Activated T-cell treated with anti-CD3 and anti-CD28 coated beads, Interleukin-2, amount 50 U/mL, for 4 hours (primary cell): ENCODE data around the gene RAC3. TPM values are rescaled to one million over a fixed set of nuclear protein-coding genes. Genes with fewer than 3 reads are reported as not detected.
A peak's percentile ranks its signal among the peaks of the same experiment; 100 is the strongest.
"Not testable (repeated sequence)": the region's sequence is repeated elsewhere in the genome, so short reads cannot be mapped to it uniquely, and the experiment has no call there.

Experiments used
- ATAC-seq, 2 donors: fragments of 200-7000 bp; cut with Tn5 transposase; one replicate each; pipeline ENCODE4 v1.10.0; 2021
- DNase-seq: peaks from one replicate; pipeline ENCODE4 v3.0.0-alpha.2; 2020
- H3K27me3 Mint-ChIP-seq: one replicate; pipeline ENCODE4 v1.8.0; 2021; ENCODE audit warnings: low read depth, mixed read lengths
- H3K36me3 Mint-ChIP-seq: one replicate; pipeline ENCODE4 v1.8.0; 2022; ENCODE audit warnings: mixed read lengths; ENCODE audit not compliant: insufficient read depth
- H3K4me1 Mint-ChIP-seq: one replicate; pipeline ENCODE4 v1.8.0; 2021; ENCODE audit warnings: low read depth, mixed read lengths
- H3K4me3 Mint-ChIP-seq: one replicate; pipeline ENCODE4 v1.8.0; 2021; ENCODE audit warnings: mild to moderate bottlenecking, moderate library complexity, mixed read lengths
- H3K9me3 Mint-ChIP-seq: one replicate; pipeline ENCODE4 v1.8.0; 2021; ENCODE audit warnings: mixed read lengths
- total RNA-seq, 3 donors: library from RNA; stranded (reverse); gene quantifications; one replicate each; pipeline ENCODE4 v1.2.1, GENCODE V29; 2021

RAC3 gene
- total RNA-seq, 3 donors from 2014 or later, result 4.1 to 7.7 (median 4.8) TPM

- no peak for DNase-seq
- Mint-ChIP-seq H3K36me3 (peaks cover 8% of the 10 kb centered on the region), H3K4me3 (no peak overlapping the region), H3K9me3 (no peaks in the 10 kb centered on the region), H3K27me3 (no peaks in the 10 kb centered on the region), H3K4me1 (peaks cover 29% of the 10 kb centered on the region)
- no peak for ATAC-seq
Observed at GRCh38 chr17:82034371-82035011, 3.0 kb downstream of the RAC3 start.

DNA sequence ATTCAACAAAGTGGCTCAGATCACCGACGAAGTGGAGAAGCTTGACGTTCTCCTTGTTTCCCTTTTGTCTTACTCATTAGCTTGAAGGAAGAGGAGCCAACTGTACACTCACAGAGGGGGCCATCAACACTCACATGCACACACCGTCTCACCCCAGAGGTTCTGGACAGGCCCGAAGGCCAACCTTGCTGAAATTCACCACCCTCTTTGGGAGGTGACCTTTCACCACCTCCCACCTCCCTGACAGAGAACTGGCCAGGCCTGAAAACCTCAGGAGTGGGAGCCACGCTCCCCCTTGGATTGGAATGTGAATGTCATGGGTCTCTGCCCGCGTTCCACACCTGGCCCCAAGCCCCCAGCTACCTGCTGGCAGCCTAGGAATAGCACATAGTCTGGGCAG, 4.0 kb downstream of the RAC3 start:
- no peaks in the 10 kb centered on the region for H3K27me3 Mint-ChIP-seq
- no peak for ATAC-seq
- peaks cover 24% of the 10 kb centered on the region for H3K4me1 Mint-ChIP-seq
- no peak for DNase-seq
- H3K9me3 Mint-ChIP-seq, result no peaks in the 10 kb centered on the region
- peaks cover 8% of the 10 kb centered on the region for H3K36me3 Mint-ChIP-seq
- H3K4me3 Mint-ChIP-seq, result peak overlapping the region; percentile 46

DNA sequence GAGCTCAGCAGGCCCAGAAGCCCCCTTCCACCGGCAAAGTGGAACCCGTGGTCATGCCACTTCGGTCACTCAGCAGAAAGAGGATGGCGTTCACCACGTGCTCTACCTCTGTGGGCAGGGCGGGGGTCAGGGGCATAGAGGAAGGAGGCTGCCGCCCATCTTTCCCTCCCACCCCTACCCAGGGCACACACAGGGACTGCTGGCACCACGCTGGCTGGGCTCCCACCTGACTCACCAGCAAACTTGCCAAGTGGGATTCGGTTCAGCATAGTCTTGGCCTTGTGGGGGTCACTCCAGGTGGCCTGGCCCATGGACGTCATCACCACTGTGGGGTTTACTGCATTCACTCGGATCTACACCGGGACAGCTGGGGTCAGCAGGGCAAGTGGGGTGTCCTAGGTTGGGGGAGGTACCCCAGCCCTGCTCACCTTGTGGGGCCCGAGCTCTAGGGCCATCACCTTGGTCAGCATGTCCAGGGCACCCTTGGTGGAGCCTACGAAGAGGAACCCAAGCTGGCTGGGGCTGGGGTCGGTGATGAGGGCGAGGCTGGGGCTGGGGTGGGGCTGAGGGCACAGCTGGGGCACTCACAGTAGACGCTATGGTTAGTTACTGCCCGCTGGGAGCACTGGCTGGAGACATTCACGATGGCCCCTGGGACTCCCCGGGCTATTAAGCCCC, 4.6 kb downstream of the RAC3 start:
- Mint-ChIP-seq H3K9me3 (no peaks in the 10 kb centered on the region), H3K4me3 (peak overlapping the region; percentile 81), H3K27me3 (no peaks in the 10 kb centered on the region), H3K36me3 (peaks cover 8% of the 10 kb centered on the region), H3K4me1 (peaks cover 23% of the 10 kb centered on the region)
- no peak for DNase-seq
- no peak for ATAC-seq

GRCh38 chr17:82036634-82037091, 5.2 kb downstream of the RAC3 start:
- Mint-ChIP-seq H3K9me3 (no peaks in the 10 kb centered on the region), H3K4me3 (peak overlapping the region; percentile 81), H3K36me3 (peaks cover 8% of the 10 kb centered on the region)

GRCh38 chr17:82037092-82037888, 5.8 kb downstream of the RAC3 start, which contains the start of gene DCXR:
Gene DCXR, minus strand, starts transcription at chr17:82037697. Its CDS starts 15 bp downstream, at chr17:82037682.
- peak; percentile 96 to 97 for ATAC-seq
- Mint-ChIP-seq H3K4me3 (peak within 1 kb of the TSS; percentile 81), H3K36me3 (peaks cover 8% of the 10 kb centered on the region), H3K27me3 (no peaks in the 10 kb centered on the region), H3K4me1 (peaks cover 23% of the 10 kb centered on the region), H3K9me3 (no peaks in the 10 kb centered on the region)
- peak; percentile 89 for DNase-seq

More at GRCh38 chr17:82036634-82037091, 5.2 kb downstream of the RAC3 start:
- Mint-ChIP-seq H3K27me3 (no peaks in the 10 kb centered on the region), H3K4me1 (peaks cover 23% of the 10 kb centered on the region)
- ATAC-seq (peak in 1 of 2 donors; percentile 0), DNase-seq (no peak)

DNA sequence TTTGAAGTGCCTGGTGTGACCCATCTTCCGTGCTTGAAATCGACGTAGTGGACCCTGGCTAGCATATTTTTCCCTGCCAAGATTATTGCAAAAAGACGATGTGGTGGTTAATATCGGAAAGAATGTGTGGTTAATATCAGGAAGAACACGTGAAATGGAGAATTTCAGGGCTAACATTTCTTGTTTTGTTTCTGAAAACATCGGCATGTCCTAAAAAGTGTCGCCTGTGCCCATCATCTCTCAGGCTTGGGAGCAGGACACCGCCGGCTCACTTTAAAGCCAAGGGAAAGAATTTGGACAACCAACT, 6.4 kb downstream of the RAC3 start:
- Mint-ChIP-seq H3K36me3 (peaks cover 8% of the 10 kb centered on the region), H3K9me3 (no peaks in the 10 kb centered on the region), H3K27me3 (no peaks in the 10 kb centered on the region), H3K4me1 (peaks cover 22% of the 10 kb centered on the region), H3K4me3 (peak overlapping the region; percentile 81)
- ATAC-seq, result no peak
- no peak for DNase-seq

DNA sequence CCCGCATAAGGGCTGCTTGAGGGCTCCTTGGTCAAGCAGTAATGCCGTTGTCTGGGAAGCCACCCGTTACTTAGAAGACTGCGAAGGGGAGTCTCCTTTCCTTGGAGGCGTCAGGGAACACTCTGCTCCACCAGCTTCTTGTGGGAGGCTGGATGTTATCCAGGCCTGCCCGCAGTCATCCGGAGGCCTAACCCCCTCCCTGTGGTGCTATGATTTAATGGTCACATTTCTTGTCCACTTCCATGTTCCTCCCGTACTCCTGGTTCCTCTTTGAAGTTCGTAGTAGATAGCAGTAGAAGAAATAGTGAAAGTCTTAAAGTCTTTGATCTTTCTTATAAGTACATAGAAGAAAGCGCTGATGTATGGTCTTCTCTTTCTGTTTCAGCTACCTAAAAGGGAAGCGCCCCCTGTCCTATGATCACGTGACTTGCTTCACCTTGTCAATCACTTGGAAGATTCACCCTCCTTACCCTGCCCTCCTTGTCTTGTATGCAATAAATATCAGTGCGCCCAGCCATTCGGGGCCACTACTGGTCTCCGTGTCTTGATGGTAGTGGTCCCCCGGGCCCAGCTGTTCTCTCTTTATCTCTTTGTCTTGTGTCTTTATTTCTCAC, 7.4 kb downstream of the RAC3 start:
- not testable (repeated sequence) for H3K9me3 Mint-ChIP-seq, H3K4me3 Mint-ChIP-seq, H3K36me3 Mint-ChIP-seq, ATAC-seq, H3K27me3 Mint-ChIP-seq, DNase-seq
- H3K4me1 Mint-ChIP-seq, result peaks cover 22% of the 10 kb centered on the region

GRCh38 chr17:82039695-82040299, 8.3 kb downstream of the RAC3 start:
- Mint-ChIP-seq H3K4me1 (peaks cover 22% of the 10 kb centered on the region), H3K4me3 (no peak overlapping the region), H3K9me3 (no peaks in the 10 kb centered on the region), H3K27me3 (no peaks in the 10 kb centered on the region), H3K36me3 (peaks cover 8% of the 10 kb centered on the region)
- ATAC-seq (no peak), DNase-seq (no peak)

- DNase-seq (no peak), ATAC-seq (no peak)
- H3K36me3 Mint-ChIP-seq, result no peaks in the 10 kb centered on the region
- no peak overlapping the region for H3K4me3 Mint-ChIP-seq
- H3K9me3 Mint-ChIP-seq, result no peaks in the 10 kb centered on the region
- H3K4me1 Mint-ChIP-seq, result peaks cover 10% of the 10 kb centered on the region
- no peaks in the 10 kb centered on the region for H3K27me3 Mint-ChIP-seq
Observed at GRCh38 chr17:82041144-82041814, 9.8 kb downstream of the RAC3 start.

DNA sequence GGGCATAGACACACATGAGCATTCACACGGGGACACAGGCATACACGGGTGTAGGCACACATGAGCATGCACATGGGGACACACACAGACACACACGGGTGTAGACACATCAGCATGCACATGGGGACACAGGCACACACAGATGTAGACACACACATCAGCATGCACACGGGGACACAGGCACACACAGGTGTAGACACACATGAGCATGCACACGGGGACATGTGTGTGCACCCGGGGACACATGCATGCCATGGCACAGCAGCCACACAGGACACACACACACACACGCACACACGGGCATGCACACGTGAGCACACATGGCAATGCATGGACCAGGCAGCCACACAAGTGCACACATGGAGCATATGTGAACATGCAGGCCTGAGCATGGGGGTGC, 11.2 kb downstream of the RAC3 start:
- H3K36me3 Mint-ChIP-seq, result peaks cover 5% of the 10 kb centered on the region
- H3K27me3 Mint-ChIP-seq, result no peaks in the 10 kb centered on the region
- ATAC-seq, result no peak
- no peak for DNase-seq
- H3K4me1 Mint-ChIP-seq, result peaks cover 8% of the 10 kb centered on the region
- H3K4me3 Mint-ChIP-seq, result no peak overlapping the region
- no peaks in the 10 kb centered on the region for H3K9me3 Mint-ChIP-seq

- H3K4me3 Mint-ChIP-seq, result no peak overlapping the region
- peaks cover 3% of the 10 kb centered on the region for H3K4me1 Mint-ChIP-seq
- no peaks in the 10 kb centered on the region for H3K27me3 Mint-ChIP-seq
- no peak for ATAC-seq
- DNase-seq, result no peak
- no peaks in the 10 kb centered on the region for H3K9me3 Mint-ChIP-seq
- peaks cover 6% of the 10 kb centered on the region for H3K36me3 Mint-ChIP-seq
Observed at GRCh38 chr17:82043507-82043906, 12.0 kb downstream of the RAC3 start.

- no peak overlapping the region for H3K4me3 Mint-ChIP-seq
- no peaks in the 10 kb centered on the region for H3K27me3 Mint-ChIP-seq
- H3K36me3 Mint-ChIP-seq, result peaks cover 6% of the 10 kb centered on the region
- no peaks in the 10 kb centered on the region for H3K9me3 Mint-ChIP-seq
- no peak for ATAC-seq
- DNase-seq, result no peak
- H3K4me1 Mint-ChIP-seq, result peaks cover 11% of the 10 kb centered on the region
Observed at GRCh38 chr17:82045936-82046484, 14.5 kb downstream of the RAC3 start.

GRCh38 chr17:82046903-82047302, 15.4 kb downstream of the RAC3 start:
- ATAC-seq (no peak), DNase-seq (no peak)
- Mint-ChIP-seq H3K36me3 (peaks cover 6% of the 10 kb centered on the region), H3K27me3 (no peaks in the 10 kb centered on the region), H3K9me3 (no peaks in the 10 kb centered on the region), H3K4me1 (peaks cover 11% of the 10 kb centered on the region), H3K4me3 (no peak overlapping the region)
